Astrocyte of the spinal cord (primary cell): ENCODE measurements around the gene GRK5.

Experiments
- DNase-seq: peaks from one replicate; pipeline ENCODE4 v3.0.0; 2011; ENCODE audit warnings: low read depth, low spot score
- H3K4me3 ChIP-seq: 2 replicates; pipeline ENCODE4 v1.5.1; 2011; ENCODE audit warnings: low read depth, mild to moderate bottlenecking, low read length, moderate library complexity
- in situ Hi-C: cut with HindIII; loops from 2 replicates; pipeline ENCODE4 v1.10.0; 2017; ENCODE audit warnings: low sequenced_read_pairs
- TF ChIP-seq, protein P1 (sequence below): IDR thresholded peaks from 2 replicates; pipeline ENCODE4 v1.5.1; 2012; ENCODE audit warnings: low read depth, mild to moderate bottlenecking, low read length, inconsistent platforms

GRK5 gene

GRCh38 chr10:119397416-119397815, 190.0 kb downstream of the GRK5 start:
- H3K4me3 ChIP-seq, result no peak overlapping the region
- in situ Hi-C loops, result no loop called here
- DNase-seq, result no peak
- TF ChIP-seq, protein P1, sequence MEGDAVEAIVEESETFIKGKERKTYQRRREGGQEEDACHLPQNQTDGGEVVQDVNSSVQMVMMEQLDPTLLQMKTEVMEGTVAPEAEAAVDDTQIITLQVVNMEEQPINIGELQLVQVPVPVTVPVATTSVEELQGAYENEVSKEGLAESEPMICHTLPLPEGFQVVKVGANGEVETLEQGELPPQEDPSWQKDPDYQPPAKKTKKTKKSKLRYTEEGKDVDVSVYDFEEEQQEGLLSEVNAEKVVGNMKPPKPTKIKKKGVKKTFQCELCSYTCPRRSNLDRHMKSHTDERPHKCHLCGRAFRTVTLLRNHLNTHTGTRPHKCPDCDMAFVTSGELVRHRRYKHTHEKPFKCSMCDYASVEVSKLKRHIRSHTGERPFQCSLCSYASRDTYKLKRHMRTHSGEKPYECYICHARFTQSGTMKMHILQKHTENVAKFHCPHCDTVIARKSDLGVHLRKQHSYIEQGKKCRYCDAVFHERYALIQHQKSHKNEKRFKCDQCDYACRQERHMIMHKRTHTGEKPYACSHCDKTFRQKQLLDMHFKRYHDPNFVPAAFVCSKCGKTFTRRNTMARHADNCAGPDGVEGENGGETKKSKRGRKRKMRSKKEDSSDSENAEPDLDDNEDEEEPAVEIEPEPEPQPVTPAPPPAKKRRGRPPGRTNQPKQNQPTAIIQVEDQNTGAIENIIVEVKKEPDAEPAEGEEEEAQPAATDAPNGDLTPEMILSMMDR, result no peak

GRCh38 chr10:119398996-119399395, 191.6 kb downstream of the GRK5 start:
- in situ Hi-C loops, result no loop called here
- no peak overlapping the region for H3K4me3 ChIP-seq
- DNase-seq, result no peak
- TF ChIP-seq, protein P1, result no peak

DNA sequence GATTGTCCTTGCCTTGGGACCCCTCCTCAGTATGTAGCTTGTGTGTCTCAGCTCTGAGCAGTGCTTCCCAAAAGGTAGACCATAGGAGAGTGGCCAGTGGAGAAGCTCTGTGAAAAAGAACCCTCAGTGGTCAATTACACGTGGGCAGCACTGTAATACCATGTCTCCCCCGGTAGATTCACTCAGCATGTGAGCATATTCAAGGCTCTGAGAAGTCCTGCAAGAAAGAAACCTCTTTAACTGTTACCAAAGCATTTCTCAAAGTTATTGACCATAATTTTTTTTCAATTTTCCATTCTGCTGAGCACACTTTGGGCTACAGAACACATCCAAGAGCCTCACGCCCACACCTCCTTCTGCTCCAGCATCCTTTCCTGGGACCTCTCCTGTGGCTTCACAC, 192.1 kb downstream of the GRK5 start:
- in situ Hi-C loops, result no loop called here
- no peak overlapping the region for H3K4me3 ChIP-seq
- DNase-seq, result no peak
- TF ChIP-seq, protein P1, result no peak

DNA sequence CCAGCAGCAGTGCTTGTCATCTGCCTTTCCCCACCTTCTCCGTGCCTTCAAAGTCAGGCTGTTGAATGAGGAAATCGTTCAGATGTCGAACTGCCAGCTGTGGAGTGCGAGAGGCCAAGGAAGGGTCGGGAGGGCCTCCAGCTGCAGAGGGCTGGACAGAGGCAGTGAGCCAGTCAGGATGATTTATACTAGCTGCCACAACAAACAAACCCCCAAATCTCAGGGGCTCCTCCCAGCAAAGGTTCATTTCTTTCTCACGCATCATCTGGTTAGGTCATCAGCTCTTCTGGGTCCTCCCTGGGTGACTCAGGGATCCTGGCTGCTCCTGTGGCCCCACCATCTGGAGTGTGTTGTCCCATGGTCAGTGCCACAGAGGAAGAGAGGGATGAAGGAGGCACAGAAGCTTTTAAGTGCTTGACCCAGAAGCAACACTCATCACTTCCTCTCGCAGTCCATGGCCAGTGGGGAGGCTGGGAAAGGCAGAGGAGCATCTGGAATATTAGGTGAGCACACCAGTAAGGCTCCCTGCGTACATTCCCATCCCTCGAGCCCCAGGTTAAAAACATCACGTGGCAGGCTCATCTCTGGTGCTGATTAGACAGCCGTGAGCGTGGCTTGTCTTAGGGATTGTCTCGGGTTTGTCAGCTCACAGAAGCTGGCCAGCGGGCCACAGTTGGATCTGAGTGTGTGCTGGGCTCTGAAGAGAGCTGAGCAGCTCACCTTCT, 194.5 kb downstream of the GRK5 start:
- DNase-seq, result peak; percentile 92
- TF ChIP-seq, protein P1, result no peak

GRCh38 chr10:119403921-119404320, 196.6 kb downstream of the GRK5 start:
- no peak for DNase-seq
- TF ChIP-seq, protein P1, result no peak
- H3K4me3 ChIP-seq, result no peak overlapping the region
- in situ Hi-C loops, result no loop called here

More for the DNA sequence above, 194.5 kb downstream of the GRK5 start:
- H3K4me3 ChIP-seq, result no peak overlapping the region
- in situ Hi-C loops, result no loop called here

DNA sequence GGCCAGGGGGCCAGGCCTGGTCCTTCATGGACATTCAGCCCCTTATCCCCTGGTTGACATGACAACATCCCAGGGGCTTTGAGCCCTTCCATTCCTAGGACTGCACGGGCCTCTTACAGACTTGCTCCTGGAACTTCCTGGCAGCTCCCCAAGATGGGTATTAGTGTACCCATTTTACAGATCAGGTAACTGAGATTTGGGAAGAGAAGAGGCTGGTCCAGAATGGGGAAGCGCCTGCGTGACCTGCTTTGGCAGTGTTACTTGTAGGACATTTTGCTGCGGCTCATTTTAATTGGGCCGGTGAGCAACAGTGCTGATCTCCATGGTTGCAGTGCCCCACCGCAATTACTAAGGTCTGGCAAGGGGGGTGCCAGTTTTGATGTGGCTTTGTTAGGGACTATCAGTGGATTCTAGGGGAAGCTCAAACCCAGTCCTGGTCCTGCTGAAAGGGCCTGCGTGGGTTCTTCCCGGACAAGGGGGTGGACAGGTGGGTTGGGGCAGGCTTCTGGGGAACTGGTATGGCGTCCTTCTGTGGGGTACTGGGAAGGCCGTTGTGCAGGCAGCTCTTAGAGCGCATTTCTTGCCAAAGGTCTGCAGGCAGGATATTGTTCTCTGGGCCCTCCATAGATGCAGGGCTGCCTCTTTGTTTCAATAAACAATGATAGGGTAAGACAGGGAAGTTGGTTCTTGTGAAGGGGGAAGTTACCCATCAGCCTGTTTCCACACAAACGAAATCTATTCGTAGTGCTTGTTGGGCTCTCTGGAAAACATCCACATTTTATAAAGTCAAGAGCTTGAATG, 197.5 kb downstream of the GRK5 start:
- in situ Hi-C loops, result no loop called here
- H3K4me3 ChIP-seq, result no peak overlapping the region
- DNase-seq, result no peak
- TF ChIP-seq, protein P1, result no peak
